Measurements from ENCODE around the gene MORN1.

The MORN1 gene

DNA sequence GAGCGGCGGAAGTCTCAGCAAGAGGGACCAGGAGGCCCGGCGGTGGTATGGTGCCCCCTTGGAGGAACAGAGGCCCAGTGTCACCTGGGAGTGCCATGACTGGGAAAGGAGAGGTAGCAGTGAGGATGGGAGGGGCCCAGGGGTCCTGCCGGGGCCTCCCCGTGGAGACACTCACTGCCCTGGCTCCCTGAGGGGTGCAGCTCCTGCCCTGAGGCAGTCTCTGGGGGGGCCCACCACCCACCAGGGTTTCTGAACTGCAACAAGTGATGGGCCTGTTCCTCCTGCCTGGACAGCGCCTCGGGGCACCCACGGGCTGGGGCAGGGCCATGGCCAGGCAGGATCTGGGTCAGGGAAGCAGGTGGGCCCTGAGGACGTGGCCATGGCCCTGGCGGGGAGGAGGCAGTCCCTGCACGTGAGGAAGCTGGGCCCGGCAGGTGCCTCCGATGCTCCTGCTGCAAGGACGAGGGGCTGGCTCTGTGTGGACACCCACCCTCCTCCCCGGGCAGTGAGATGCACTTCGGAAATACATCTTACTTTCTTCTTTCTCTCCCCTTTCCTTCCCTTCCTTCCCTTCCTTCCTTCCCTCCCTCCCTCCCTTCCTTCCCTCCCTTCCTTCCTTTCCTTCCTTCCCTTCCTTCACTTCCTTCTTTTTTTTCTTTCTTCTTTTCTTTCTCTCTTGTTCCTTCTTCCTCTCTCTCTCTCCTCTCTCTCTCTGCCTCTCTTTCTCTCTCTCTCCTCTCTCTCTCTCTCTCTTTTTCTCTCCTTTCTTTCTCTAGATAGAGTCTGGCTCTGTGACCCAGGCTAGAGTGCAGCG, 66.6 kb downstream of the MORN1 start:
- no peak for DNase-seq (ENCODE audit: insufficient read length)
- FAIRE-seq, result no peak
- TF ChIP-seq POLR2AphosphoS5 (IDR thresholded peaks at IDR 0.05; ENCODE audit: low read depth, low read length), result no peak
- no peak for TF ChIP-seq POLR2A (IDR thresholded peaks at IDR 0.05; ENCODE audit: low read depth, low read length)
- no peak for TF ChIP-seq TAF1 (IDR thresholded peaks at IDR 0.05; ENCODE audit: borderline replicate concordance, low read depth, low read length)

DNA sequence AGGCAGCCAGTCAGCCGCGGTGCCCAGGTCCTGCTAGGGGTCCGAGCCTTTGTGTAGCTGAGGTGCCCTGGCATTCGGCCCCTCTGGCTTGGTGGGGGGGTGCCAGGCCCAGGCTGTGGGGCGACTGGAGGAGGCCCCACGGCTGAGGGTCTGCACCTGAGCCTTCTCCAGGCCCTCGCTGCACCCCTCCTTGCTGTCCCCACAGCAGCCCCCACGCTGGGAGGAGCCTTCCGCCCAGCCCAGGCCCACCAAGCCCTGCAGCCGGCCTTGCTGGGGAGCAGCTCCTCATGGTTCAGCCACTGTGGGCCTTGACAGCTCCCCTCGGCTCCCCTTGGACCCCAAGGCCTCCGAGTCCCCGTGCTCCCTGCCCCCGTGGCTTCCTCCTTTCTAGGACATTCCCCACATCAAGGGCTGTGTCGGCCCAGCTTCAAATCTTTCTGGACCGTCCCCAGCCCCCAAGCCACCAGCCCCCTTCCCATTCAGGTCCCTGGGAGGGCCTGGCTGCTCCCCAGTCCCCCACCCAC, 67.8 kb downstream of the MORN1 start:
- no peak for TF ChIP-seq POLR2AphosphoS5 (IDR thresholded peaks at IDR 0.05; ENCODE audit: low read depth, low read length)
- no peak for TF ChIP-seq POLR2A (IDR thresholded peaks at IDR 0.05; ENCODE audit: low read depth, low read length)
- no peak for TF ChIP-seq TAF1 (IDR thresholded peaks at IDR 0.05; ENCODE audit: borderline replicate concordance, low read depth, low read length)
- FAIRE-seq (no peak), DNase-seq (ENCODE audit: insufficient read length) (no peak)

DNA sequence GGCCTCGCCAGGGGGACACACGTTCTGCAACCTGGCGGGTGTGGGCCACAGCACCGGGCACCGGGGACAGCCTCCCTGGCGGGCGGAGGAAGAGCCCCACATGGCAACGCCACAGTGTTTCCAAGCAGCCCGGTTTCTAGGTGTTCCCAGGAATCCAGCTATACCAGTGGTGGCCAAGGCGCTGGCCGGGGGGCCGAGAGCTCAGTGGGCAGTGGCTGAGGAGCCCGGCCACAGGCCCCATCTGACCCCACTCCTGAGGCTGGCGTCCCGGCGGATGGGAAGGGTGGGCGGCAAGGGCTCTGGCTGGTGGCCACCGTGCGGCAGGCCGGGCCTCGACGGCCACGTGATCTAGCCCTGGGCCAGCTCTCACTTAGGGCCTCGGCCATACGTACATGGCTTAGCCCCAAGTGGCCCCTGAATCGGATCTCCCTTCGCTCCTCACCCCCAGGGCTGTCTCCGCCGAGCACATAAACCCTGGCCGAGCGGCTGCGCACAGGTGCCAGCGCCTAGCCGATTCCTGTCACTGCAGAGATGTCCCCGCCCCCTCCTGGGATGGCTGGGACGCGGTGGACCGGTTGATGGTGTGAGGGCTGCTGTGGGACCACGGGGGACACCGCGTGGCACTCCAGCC, 68.7 kb downstream of the MORN1 start:
- DNase-seq (ENCODE audit: insufficient read length) (no peak), FAIRE-seq (no peak)
- TF ChIP-seq POLR2A (IDR thresholded peaks at IDR 0.05; ENCODE audit: low read depth, low read length), result no peak
- TF ChIP-seq TAF1 (IDR thresholded peaks at IDR 0.05; ENCODE audit: borderline replicate concordance, low read depth, low read length), result no peak
- TF ChIP-seq POLR2AphosphoS5 (IDR thresholded peaks at IDR 0.05; ENCODE audit: low read depth, low read length), result no peak

DNA sequence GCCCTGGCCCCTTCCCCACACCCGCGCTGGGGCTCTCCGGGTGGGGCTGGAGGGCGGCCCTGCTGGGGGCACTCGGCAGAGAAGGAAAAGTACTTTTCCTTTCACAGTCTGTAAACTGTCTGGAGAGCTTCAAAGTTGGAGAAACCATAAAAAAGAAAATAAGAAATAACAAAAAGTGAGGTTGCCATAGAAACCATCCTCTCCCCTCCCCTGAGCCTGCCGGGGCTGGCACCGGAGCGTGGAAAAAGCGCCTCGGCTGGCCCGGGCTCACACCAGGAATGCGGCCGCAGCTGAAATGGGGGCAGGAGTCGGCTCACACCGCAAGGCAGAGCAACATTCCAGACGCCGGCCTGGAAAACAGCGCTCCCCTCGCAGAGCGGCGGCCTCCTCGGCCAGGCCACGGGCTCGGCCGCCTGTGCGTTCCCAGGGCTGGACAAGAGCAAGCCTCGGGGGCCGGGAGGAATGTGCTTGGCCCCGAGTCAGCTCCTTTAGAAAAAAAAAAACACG, 69.2 kb downstream of the MORN1 start:
- DNase-seq (ENCODE audit: insufficient read length), result no peak

DNA sequence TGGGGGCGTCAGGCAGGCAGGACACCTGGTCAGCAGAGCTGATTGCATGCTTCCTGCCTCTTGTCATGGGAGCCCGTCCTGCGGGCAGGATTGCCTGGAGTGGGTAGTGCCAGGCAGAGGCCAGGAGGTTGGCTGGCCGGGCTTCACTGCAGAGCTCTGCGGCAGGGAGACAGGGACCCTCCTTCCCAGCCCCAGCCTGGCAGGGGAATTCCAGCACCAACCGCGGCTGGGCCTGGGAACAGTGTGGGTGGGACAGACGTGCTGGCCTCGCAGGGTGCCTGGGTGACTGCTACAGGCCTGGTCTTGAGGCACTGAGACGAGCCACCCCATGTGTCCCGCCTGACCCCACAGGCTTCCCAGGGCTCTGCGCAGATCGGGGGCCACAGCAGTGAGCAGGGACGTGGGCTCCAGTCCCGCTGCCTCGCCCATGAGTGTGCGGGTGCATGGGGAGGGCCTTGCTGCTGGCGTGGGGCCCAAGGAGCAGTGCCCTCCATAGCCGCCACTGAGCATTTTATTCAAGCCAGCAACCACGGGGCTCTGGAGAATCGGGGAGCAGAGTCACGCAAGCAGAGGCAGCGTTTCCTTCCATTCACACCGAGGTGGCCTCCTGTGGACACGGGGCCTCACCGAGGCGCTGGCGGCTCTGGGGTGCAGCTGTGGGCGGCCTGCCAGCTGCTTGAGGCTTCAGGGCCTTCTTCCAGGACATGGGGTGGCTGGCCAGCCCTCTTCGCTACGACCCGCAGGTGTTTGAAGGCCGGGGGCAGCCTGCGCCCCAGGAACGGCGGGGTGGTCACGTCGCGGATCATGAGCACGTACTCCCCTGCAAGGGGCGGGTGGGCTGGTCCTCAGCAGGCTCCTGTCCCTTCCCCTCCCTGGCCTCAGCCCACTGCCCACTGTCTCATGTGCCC, 70.3 kb downstream of the MORN1 start:
- TF ChIP-seq POLR2AphosphoS5 (IDR thresholded peaks at IDR 0.05; ENCODE audit: low read depth, low read length) (no peak), POLR2A (IDR thresholded peaks at IDR 0.05; ENCODE audit: low read depth, low read length) (no peak), TAF1 (IDR thresholded peaks at IDR 0.05; ENCODE audit: borderline replicate concordance, low read depth, low read length) (no peak)
- DNase-seq (ENCODE audit: insufficient read length) (no peak), FAIRE-seq (no peak)

More for the DNA sequence above, 69.2 kb downstream of the MORN1 start:
- no peak for TF ChIP-seq POLR2AphosphoS5 (IDR thresholded peaks at IDR 0.05; ENCODE audit: low read depth, low read length)
- no peak for TF ChIP-seq TAF1 (IDR thresholded peaks at IDR 0.05; ENCODE audit: borderline replicate concordance, low read depth, low read length)
- no peak for TF ChIP-seq POLR2A (IDR thresholded peaks at IDR 0.05; ENCODE audit: low read depth, low read length)
- no peak for FAIRE-seq

DNA sequence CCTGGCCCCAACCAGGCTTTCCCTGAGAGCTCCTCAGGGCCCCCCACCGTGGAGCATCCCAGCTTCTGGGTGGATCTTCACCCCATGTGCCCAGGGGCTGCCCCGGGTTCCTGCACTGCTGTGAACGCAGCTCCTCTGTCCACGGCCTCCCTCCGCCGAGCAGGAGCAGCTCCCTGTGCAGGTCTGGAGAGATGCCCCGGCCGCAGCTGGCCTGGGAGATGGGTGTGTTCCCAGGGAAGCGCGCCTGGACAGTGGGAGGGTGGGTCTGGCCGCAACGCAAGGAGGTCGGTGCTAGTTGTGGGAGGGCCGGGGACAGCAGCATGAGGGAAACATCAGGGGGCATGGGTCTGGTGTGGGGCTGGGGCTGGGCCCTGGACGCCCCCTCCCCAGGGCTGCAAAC, 71.3 kb downstream of the MORN1 start:
- no peak for FAIRE-seq

DNA sequence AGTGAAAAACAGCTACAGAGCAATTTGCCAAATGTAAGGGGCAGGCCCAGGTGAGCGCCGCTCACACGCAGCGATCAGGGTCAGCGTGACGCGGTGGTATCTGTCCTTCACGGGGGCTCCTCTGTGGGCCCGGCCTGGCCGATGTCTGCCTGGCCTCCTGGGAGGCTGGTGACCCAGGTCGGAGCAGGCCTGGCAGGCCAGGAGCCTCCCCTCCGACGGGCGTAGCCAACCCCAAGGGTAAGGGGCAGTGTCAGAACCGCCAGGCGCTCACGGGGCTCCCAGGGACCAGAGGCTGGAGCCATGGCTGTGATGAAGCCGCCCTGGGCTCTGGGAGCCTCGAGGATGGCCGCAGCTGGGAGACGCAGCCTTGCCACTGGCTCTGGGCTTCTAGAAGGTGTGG, 72.1 kb downstream of the MORN1 start:
- FAIRE-seq (no peak), DNase-seq (ENCODE audit: insufficient read length) (no peak)
- TF ChIP-seq POLR2AphosphoS5 (IDR thresholded peaks at IDR 0.05; ENCODE audit: low read depth, low read length) (no peak), POLR2A (IDR thresholded peaks at IDR 0.05; ENCODE audit: low read depth, low read length) (no peak)

More for the DNA sequence above, 71.3 kb downstream of the MORN1 start:
- TF ChIP-seq POLR2AphosphoS5 (IDR thresholded peaks at IDR 0.05; ENCODE audit: low read depth, low read length) (no peak), POLR2A (IDR thresholded peaks at IDR 0.05; ENCODE audit: low read depth, low read length) (no peak), TAF1 (IDR thresholded peaks at IDR 0.05; ENCODE audit: borderline replicate concordance, low read depth, low read length) (no peak)
- DNase-seq (ENCODE audit: insufficient read length), result no peak

DNA sequence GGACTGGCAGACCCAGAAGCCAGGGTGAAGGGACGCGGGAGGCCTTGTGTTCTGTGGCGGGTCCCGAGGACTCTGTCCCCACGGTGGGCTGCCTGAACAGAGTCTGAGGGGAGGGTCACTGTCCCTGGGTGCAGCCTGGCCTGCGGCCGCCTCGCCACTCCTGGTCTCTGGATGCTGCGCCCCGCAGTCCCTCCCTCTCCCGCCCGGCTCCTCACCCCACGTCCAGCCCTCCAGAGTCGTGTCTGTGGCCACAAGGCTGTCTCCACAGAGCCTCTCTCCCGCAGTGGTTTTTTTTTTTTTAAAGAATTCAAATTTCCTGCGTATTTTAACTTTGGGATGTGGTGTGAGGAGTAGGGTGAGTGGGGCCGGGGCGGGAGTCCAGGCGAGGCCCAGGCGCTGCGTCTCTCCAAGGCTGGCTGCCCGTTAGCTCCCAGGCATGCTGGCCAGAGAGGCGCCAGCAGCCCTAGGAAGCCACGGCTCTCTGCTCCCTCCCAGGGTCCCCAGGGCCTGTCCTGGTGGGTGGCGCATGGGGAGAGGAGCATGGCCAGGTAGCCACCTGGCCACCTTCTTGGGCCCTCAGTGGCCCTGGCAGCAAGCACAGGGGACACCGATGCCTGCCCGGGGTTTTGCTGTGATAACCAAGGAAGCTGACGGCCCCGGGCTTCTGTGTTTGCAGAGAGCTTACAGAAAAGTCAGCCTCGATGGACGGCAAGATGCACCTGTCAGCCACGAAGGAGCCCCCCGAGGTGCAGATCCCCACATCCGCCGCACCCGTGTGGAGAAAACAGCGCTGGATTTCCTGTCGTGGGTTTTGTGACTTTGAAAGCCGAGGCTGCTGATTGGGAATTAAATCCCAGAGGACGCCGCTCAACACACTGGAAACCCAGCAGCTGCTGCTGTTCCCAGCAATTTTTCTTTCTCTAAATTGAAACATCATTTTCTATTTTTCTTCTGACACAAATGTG, 72.8 kb downstream of the MORN1 start:
- FAIRE-seq (no peak), DNase-seq (ENCODE audit: insufficient read length) (no peak)
- TF ChIP-seq POLR2AphosphoS5 (IDR thresholded peaks at IDR 0.05; ENCODE audit: low read depth, low read length), result no peak
- no peak for TF ChIP-seq POLR2A (IDR thresholded peaks at IDR 0.05; ENCODE audit: low read depth, low read length)
- TF ChIP-seq TAF1 (IDR thresholded peaks at IDR 0.05; ENCODE audit: borderline replicate concordance, low read depth, low read length), result no peak

DNA sequence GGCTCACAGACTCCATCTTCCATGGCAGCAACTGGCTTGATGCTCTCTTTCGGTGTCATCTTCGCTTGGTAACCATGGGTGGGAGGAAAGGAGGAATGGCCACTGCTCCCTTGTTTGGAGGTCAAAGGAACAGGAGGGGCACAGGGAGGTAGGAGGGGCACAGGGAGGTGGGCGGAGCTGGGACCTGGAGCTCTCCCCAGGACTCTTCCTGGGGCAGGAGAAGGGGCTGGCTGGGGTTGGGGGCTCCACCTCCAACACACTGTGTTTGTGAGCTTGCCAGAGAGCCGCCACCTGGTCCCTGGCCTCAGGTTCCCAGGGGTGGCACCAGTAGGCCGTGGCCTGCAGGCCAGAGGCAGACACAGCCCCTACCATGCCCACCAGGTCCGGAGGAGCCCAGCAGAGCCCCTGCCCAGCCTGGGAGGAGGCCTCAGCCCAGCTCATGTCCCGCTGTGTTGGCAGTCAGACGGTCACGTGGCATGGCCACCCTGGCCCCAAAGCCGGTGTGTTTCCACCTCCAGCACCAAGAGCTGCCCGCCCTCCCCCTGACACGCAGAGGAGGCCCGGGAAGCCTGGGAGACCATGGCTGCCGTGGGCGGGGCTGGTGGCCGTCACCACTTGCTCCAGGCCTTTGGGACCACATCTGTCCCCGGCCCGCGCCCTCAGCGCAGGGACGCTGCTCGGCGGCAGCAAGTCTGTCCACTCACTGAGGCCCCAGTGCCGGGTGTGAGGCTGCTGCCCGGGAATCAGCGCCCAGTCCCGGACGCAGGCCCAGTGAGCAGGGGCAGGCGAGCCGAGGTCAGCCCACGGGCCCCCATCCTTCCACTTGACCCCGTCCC, 73.9 kb downstream of the MORN1 start:
- DNase-seq (ENCODE audit: insufficient read length) (no peak), FAIRE-seq (no peak)
- TF ChIP-seq POLR2A (IDR thresholded peaks at IDR 0.05; ENCODE audit: low read depth, low read length) (no peak), TAF1 (IDR thresholded peaks at IDR 0.05; ENCODE audit: borderline replicate concordance, low read depth, low read length) (no peak), POLR2AphosphoS5 (IDR thresholded peaks at IDR 0.05; ENCODE audit: low read depth, low read length) (no peak)

Measured in GM12892 (cell line).